HEK293 (cell line): ENCODE measurements around the gene PIGW.
A peak's percentile ranks its signal among the peaks of the same experiment; 100 is the strongest.

Experiments
- CTCF ChIA-PET: fragments of 350-600 bp; formaldehyde crosslinking; extraction: SDS; loops from one replicate; lab custom pipeline; 2021; ENCODE audit warnings: antibody characterized with exemption; lab: Yijun Ruan, JAX
- POLR2A ChIA-PET: fragments of 300-600 bp; formaldehyde crosslinking; extraction: SDS; loops from one replicate; lab custom pipeline; 2020; ENCODE audit warnings: antibody characterized with exemption, inconsistent platforms; lab: Yijun Ruan, JAX
- H3K27ac ChIP-seq: fragments of 200-500 bp; sonication (Bioruptor generic); 2 replicates; pipeline ENCODE4 v1.5.1; 2014; ENCODE audit warnings: low read depth, low read length, control low read depth, inconsistent platforms; ENCODE audit errors: extremely low read depth
- H3K36me3 ChIP-seq, 2 experiments: fragments of 200-500 bp in 1 of 2; sonication (Bioruptor generic) in 1 of 2; 1 replicate in 1 of 2; 2 replicates in 1 of 2; pipeline ENCODE4 v1.5.1; 2014 to 2017; ENCODE audit warnings: inconsistent platforms in 2 of 2, low read length in 2 of 2; ENCODE audit not compliant: control insufficient read depth in 2 of 2, insufficient read depth in 1 of 2
- H3K4me1 ChIP-seq: fragments of 200-500 bp; sonication (Bioruptor generic); 2 replicates; pipeline ENCODE4 v1.5.1; 2014; ENCODE audit warnings: mild to moderate bottlenecking, low read length, inconsistent platforms; ENCODE audit not compliant: control insufficient read depth, insufficient read depth
- H3K4me3 ChIP-seq: 2 replicates; pipeline ENCODE4 v1.5.1; 2011; ENCODE audit warnings: low read depth, mild to moderate bottlenecking, control low read depth, low read length, moderate library complexity
- H3K9me3 ChIP-seq: fragments of 200-500 bp; sonication (Bioruptor generic); 2 replicates; pipeline ENCODE4 v1.5.1; 2014; ENCODE audit warnings: low read depth, low read length, inconsistent platforms; ENCODE audit not compliant: control insufficient read depth, insufficient read depth
- HIC1 ChIP-seq: fragments of 450-650 bp; formaldehyde crosslinking; IDR thresholded peaks from 2 replicates; pipeline ENCODE4 v1.5.1; 2016; ENCODE audit warnings: missing biosample characterization, missing genetic modification characterization
- INSM2 ChIP-seq: fragments of 450-650 bp; formaldehyde crosslinking; IDR thresholded peaks from 2 replicates; pipeline ENCODE4 v1.5.1; 2016; ENCODE audit warnings: missing biosample characterization, missing genetic modification characterization
- PRDM1 ChIP-seq: fragments of 450-650 bp; formaldehyde crosslinking; IDR thresholded peaks from 2 replicates; pipeline ENCODE4; 2016; ENCODE audit warnings: missing biosample characterization, missing genetic modification characterization
- PRDM6 ChIP-seq: fragments of 450-650 bp; formaldehyde crosslinking; IDR thresholded peaks from 2 replicates; pipeline ENCODE4 v1.5.1; 2017; ENCODE audit warnings: missing biosample characterization, missing genetic modification characterization
- SCRT1 ChIP-seq: fragments of 450-650 bp; formaldehyde crosslinking; IDR thresholded peaks from 2 replicates; pipeline ENCODE4 v1.5.1; 2016; ENCODE audit warnings: missing biosample characterization, missing genetic modification characterization, borderline replicate concordance
- SCRT2 ChIP-seq: fragments of 450-650 bp; formaldehyde crosslinking; IDR thresholded peaks from 2 replicates; pipeline ENCODE4 v1.5.1; 2016; ENCODE audit warnings: missing biosample characterization, missing genetic modification characterization
- SP2 ChIP-seq: fragments of 450-650 bp; formaldehyde crosslinking; IDR thresholded peaks from 2 replicates; pipeline ENCODE4 v1.5.1; 2016; ENCODE audit warnings: missing biosample characterization, missing genetic modification characterization
- YY2 ChIP-seq: fragments of 450-650 bp; formaldehyde crosslinking; IDR thresholded peaks from 2 replicates; pipeline ENCODE4 v1.5.1; 2016; ENCODE audit warnings: missing biosample characterization, missing genetic modification characterization
- ZNF133 ChIP-seq: fragments of 450-650 bp; formaldehyde crosslinking; IDR thresholded peaks from 2 replicates; pipeline ENCODE4 v1.5.1; 2016; ENCODE audit warnings: missing biosample characterization, missing genetic modification characterization
- ZNF747 ChIP-seq: fragments of 450-650 bp; formaldehyde crosslinking; IDR thresholded peaks from 2 replicates; pipeline ENCODE4 v1.5.1; 2016; ENCODE audit warnings: missing biosample characterization, missing genetic modification characterization
- ZNF785 ChIP-seq: fragments of 450-650 bp; formaldehyde crosslinking; IDR thresholded peaks from 2 replicates; pipeline ENCODE4 v1.5.1; 2016; ENCODE audit warnings: missing biosample characterization, missing genetic modification characterization
- ZNF843 ChIP-seq: fragments of 450-650 bp; formaldehyde crosslinking; IDR thresholded peaks from 2 replicates; pipeline ENCODE4 v1.5.1; 2016; ENCODE audit warnings: missing biosample characterization, missing genetic modification characterization

The PIGW gene

GRCh38 chr17:36546418-36547093 lies 11.8 kb downstream of the PIGW start (continued):
- TF ChIP-seq PRDM6 (tag by site-specific recombination), result no peak
- TF ChIP-seq SP2, result no peak

GRCh38 chr17:36547776-36548175 lies 13.0 kb downstream of the PIGW start:
- peaks cover 14% of the 10 kb centered on the region in 2 experiments for H3K36me3 ChIP-seq
- ChIA-PET POLR2A (interaction anchor here (4.3 kb wide), 1 partner anchor 12 kb away, joined by 81 read pairs; the partner anchor contains the start of genes MYO19 and PIGW), CTCF (interaction anchor here (0.9 kb wide), 1 partner anchor 784 kb away, joined by 4 read pairs; no protein-coding TSS in a partner anchor)
- peak; percentile 87 for TF ChIP-seq PRDM1 (tag by site-specific recombination)
- TF ChIP-seq ZNF747 (tag by site-specific recombination), result no peak
- TF ChIP-seq ZNF843 (tag by site-specific recombination), result no peak
- TF ChIP-seq SCRT1 (tag by site-specific recombination), result peak; percentile 57; the same call in 1 of the 2 replicates
- TF ChIP-seq SCRT2, result peak; percentile 81
- TF ChIP-seq INSM2 (tag by site-specific recombination), result 0 out of 2 replicates have a peak, but pooled peaks have one; percentile 4
- TF ChIP-seq HIC1 (tag by site-specific recombination), result no peak
- no peak for TF ChIP-seq ZNF785 (tag by site-specific recombination)
- no peak for TF ChIP-seq YY2 (tag by site-specific recombination)
- TF ChIP-seq, all 188 proteins: peak for 4
- no peaks in the 10 kb centered on the region for H3K9me3 ChIP-seq
- H3K4me3 ChIP-seq, result peak overlapping the region; percentile 99; the same call in 1 of the 2 replicates
- peaks cover 11% of the 10 kb centered on the region for H3K4me1 ChIP-seq
- no peak overlapping the region for H3K27ac ChIP-seq

GRCh38 chr17:36550491-36551417 lies 16.0 kb downstream of the PIGW start:
- TF ChIP-seq PRDM6 (tag by site-specific recombination) (peak; percentile 47; the same call in 1 of the 2 replicates), ZNF133 (tag by site-specific recombination) (no peak)
- TF ChIP-seq, all 188 proteins: peak for 1
- H3K36me3 ChIP-seq, result peaks cover 28 to 33% of the 10 kb centered on the region in 2 experiments
- POLR2A ChIA-PET, result interaction anchor here (0.6 kb wide), 1 partner anchor 23 kb away, joined by 6 read pairs; no protein-coding TSS in a partner anchor
- CTCF ChIA-PET, result interaction anchor here (0.7 to 0.9 kb wide), 2 partner anchors 15 to 33 kb away, joined by 3 to 4 read pairs; no protein-coding TSS in a partner anchor
- H3K4me1 ChIP-seq, result peaks cover 11% of the 10 kb centered on the region
- H3K4me3 ChIP-seq, result no peak overlapping the region
- no peaks in the 10 kb centered on the region for H3K9me3 ChIP-seq
- H3K27ac ChIP-seq, result peak overlapping the region; percentile 4; the same call in 1 of the 2 replicates
